IPS DF 6.9 (cell line): ENCODE results near the gene ID1.
"Not testable (repeated sequence)": the region's sequence is repeated elsewhere in the genome, so short reads cannot be mapped to it uniquely, and the experiment has no call there.

Experiments
- DNase-seq: peaks from one replicate; pipeline ENCODE4 v3.0.0-alpha.2; 2013; ENCODE audit warnings: low read depth, low spot score
- H3K27ac ChIP-seq: one replicate; pipeline ENCODE4 v1.5.1; 2013; ENCODE audit warnings: low read length, control low read depth
- H3K27me3 ChIP-seq: 2 replicates; pipeline ENCODE4 v1.6.1; 2013; ENCODE audit warnings: mild to moderate bottlenecking, low read length; ENCODE audit not compliant: control insufficient read depth, insufficient read depth
- H3K36me3 ChIP-seq: 2 replicates; pipeline ENCODE4 v1.6.1; 2013; ENCODE audit warnings: low read length; ENCODE audit not compliant: control insufficient read depth, insufficient read depth
- H3K4me1 ChIP-seq: 2 replicates; pipeline ENCODE4 v1.6.1; 2013; ENCODE audit warnings: low read length; ENCODE audit not compliant: control insufficient read depth, insufficient read depth
- H3K4me3 ChIP-seq: 2 replicates; pipeline ENCODE4 v1.5.1; 2013; ENCODE audit warnings: mild to moderate bottlenecking, low read length
- H3K9me3 ChIP-seq: 2 replicates; pipeline ENCODE4 v1.6.1; 2013; ENCODE audit warnings: low read length, inconsistent platforms; ENCODE audit not compliant: control insufficient read depth, insufficient read depth
- WGBS: extraction: QIAGEN DNeasy Blood & Tissue Kit; methylation state at CpG from one replicate; pipeline ENCODE4 v1.1.7; 2013; ENCODE audit warnings: mixed read lengths, missing lambda C conversion rate; ENCODE audit not compliant: insufficient read length, insufficient coverage; 5-methylcytosine and 5-hydroxymethylcytosine counted together

The ID1 gene

GRCh38 chr20:31574986-31575385 is 30.1 kb upstream of the ID1 start:
- DNase-seq, H3K9me3 ChIP-seq, H3K27me3 ChIP-seq, H3K27ac ChIP-seq, H3K36me3 ChIP-seq, H3K4me3 ChIP-seq, H3K4me1 ChIP-seq: not testable (repeated sequence)
- no CpG with 5 or more reads among the region's 10 CpGs for WGBS

GRCh38 chr20:31576751-31577150 is 28.3 kb upstream of the ID1 start:
- Histone ChIP-seq H3K4me3 (no peak overlapping the region), H3K4me1 (peaks cover 8% of the 10 kb centered on the region), H3K27ac (no peak overlapping the region), H3K36me3 (no peaks in the 10 kb centered on the region), H3K9me3 (no peaks in the 10 kb centered on the region), H3K27me3 (no peaks in the 10 kb centered on the region)
- whole genome bisulfite sequencing = no CpG with 5 or more reads among the region's 2 CpGs
- DNase-seq = no peak

GRCh38 chr20:31577194-31577593 is 27.9 kb upstream of the ID1 start:
- Histone ChIP-seq H3K27me3 (no peaks in the 10 kb centered on the region), H3K36me3 (no peaks in the 10 kb centered on the region), H3K4me1 (peaks cover 8% of the 10 kb centered on the region), H3K4me3 (no peak overlapping the region), H3K27ac (no peak overlapping the region), H3K9me3 (no peaks in the 10 kb centered on the region)
- DNase-seq = no peak
- WGBS = no CpG with 5 or more reads among the region's 9 CpGs

- DNase-seq = no peak
- peaks cover 8% of the 10 kb centered on the region for H3K4me1 ChIP-seq
- no peak overlapping the region for H3K4me3 ChIP-seq
- H3K27ac ChIP-seq = no peak overlapping the region
- H3K27me3 ChIP-seq = no peaks in the 10 kb centered on the region
- H3K36me3 ChIP-seq = no peaks in the 10 kb centered on the region
- no CpG with 5 or more reads among the region's 43 CpGs for WGBS
- no peaks in the 10 kb centered on the region for H3K9me3 ChIP-seq
Measured at GRCh38 chr20:31578448-31579138, 26.5 kb upstream of the ID1 start.

GRCh38 chr20:31579245-31579644 is 25.8 kb upstream of the ID1 start:
- no CpG with 5 or more reads among the region's 6 CpGs for WGBS
- no peak overlapping the region for H3K27ac ChIP-seq
- H3K36me3 ChIP-seq = no peaks in the 10 kb centered on the region
- no peak for DNase-seq
- no peak overlapping the region for H3K4me3 ChIP-seq
- H3K9me3 ChIP-seq = no peaks in the 10 kb centered on the region
- peaks cover 8% of the 10 kb centered on the region for H3K4me1 ChIP-seq
- no peaks in the 10 kb centered on the region for H3K27me3 ChIP-seq

- not testable (repeated sequence) for H3K27ac ChIP-seq, H3K4me3 ChIP-seq, H3K9me3 ChIP-seq, H3K27me3 ChIP-seq, H3K4me1 ChIP-seq, DNase-seq, H3K36me3 ChIP-seq
- WGBS = no CpG with 5 or more reads among the region's 17 CpGs
Measured at GRCh38 chr20:31579941-31580651, 25.0 kb upstream of the ID1 start.

- no peak overlapping the region for H3K27ac ChIP-seq
- peaks cover 8% of the 10 kb centered on the region for H3K4me1 ChIP-seq
- no peaks in the 10 kb centered on the region for H3K9me3 ChIP-seq
- no peaks in the 10 kb centered on the region for H3K27me3 ChIP-seq
- H3K36me3 ChIP-seq = no peaks in the 10 kb centered on the region
- H3K4me3 ChIP-seq = no peak overlapping the region
- no peak for DNase-seq
- WGBS = no CpG with 5 or more reads among the region's 7 CpGs
Measured at GRCh38 chr20:31580706-31581105, 24.4 kb upstream of the ID1 start.

- no peaks in the 10 kb centered on the region for H3K9me3 ChIP-seq
- H3K27me3 ChIP-seq = no peaks in the 10 kb centered on the region
- no peak overlapping the region for H3K4me3 ChIP-seq
- no peaks in the 10 kb centered on the region for H3K36me3 ChIP-seq
- no peak for DNase-seq
- peaks cover 10% of the 10 kb centered on the region for H3K4me1 ChIP-seq
- WGBS = no CpG with 5 or more reads among the region's 13 CpGs
- no peak overlapping the region for H3K27ac ChIP-seq
Measured at GRCh38 chr20:31581391-31581790, 23.7 kb upstream of the ID1 start.

- Histone ChIP-seq H3K4me3 (peak overlapping the region; percentile 18; the same call in 1 of the 2 replicates), H3K4me1 (peaks cover 6% of the 10 kb centered on the region; the same call in 1 of the 2 replicates), H3K36me3 (no peaks in the 10 kb centered on the region), H3K9me3 (no peaks in the 10 kb centered on the region), H3K27me3 (no peaks in the 10 kb centered on the region), H3K27ac (no peak overlapping the region)
- no peak for DNase-seq
- WGBS = no CpG with 5 or more reads among the region's 76 CpGs
Measured at GRCh38 chr20:31587545-31588389, 17.3 kb upstream of the ID1 start.

GRCh38 chr20:31590717-31591225 is 14.3 kb upstream of the ID1 start:
- WGBS = no CpG with 5 or more reads among the region's 7 CpGs
- peaks cover 11% of the 10 kb centered on the region; the same call in 1 of the 2 replicates for H3K4me1 ChIP-seq
- H3K27ac ChIP-seq = no peak overlapping the region
- DNase-seq = no peak
- no peak overlapping the region for H3K4me3 ChIP-seq
- H3K9me3 ChIP-seq = no peaks in the 10 kb centered on the region
- no peaks in the 10 kb centered on the region for H3K27me3 ChIP-seq
- H3K36me3 ChIP-seq = no peaks in the 10 kb centered on the region
